ENCODE data around the gene TCF7. TPM values are rescaled to one million over a fixed set of nuclear protein-coding genes. Genes with fewer than 3 reads are reported as not detected.

TCF7 gene
- total and polyA plus RNA-seq, 2 donors (not counting 1 experiment from before 2014, with no cell fraction given) = 3.1 to 3.3 TPM

DNA sequence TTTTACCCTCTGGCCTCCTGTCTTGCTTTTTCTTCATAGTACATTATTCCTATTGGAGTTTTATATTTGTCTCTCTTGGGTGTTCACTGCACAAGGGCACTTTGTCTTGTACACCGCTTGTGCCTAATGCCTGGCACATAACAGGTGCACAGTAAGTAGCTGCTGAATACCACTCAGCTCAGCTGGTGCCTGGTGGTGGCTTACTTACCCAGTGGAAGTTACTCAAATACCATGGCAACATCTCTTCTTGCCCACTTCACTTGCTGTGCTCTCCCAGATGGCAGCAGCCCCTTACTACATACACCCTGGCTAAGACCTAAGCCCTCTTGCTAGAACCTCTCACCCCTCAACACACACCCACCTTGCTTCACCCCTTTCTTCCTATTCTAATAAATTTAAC, 73.6 kb downstream of the TCF7 start:
- H3K4me1 ChIP-seq (ENCODE audit: control insufficient read depth, extremely low read depth, insufficient read depth, low read length) = no peaks in the 10 kb centered on the region
- no peak overlapping the region for H3K9ac ChIP-seq (ENCODE audit: insufficient read depth, low read length)
- no peak overlapping the region for H3K4me3 ChIP-seq (replicated peaks in 1 of 4; ENCODE audit: control extremely low read depth in 1 of 4, insufficient read depth in 1 of 4, low read depth in 3 of 4, low read length in 4 of 4)
- DNase-seq (ENCODE audit: low read depth in 2 of 2) = no peak
- no peaks in the 10 kb centered on the region for H3K36me3 ChIP-seq (ENCODE audit: control insufficient read depth, insufficient read depth, low read length)
- no peaks in the 10 kb centered on the region for H3K79me2 ChIP-seq (ENCODE audit: control insufficient read depth, insufficient read depth, low read length)
- H3K27me3 ChIP-seq (ENCODE audit: control insufficient read depth, insufficient read depth, low read length) = no peaks in the 10 kb centered on the region
- H4K20me1 ChIP-seq (ENCODE audit: control insufficient read depth, extremely low read depth, insufficient read depth, low read length) = no peaks in the 10 kb centered on the region
- H3K9me3 ChIP-seq (ENCODE audit: control insufficient read depth, insufficient read depth, low read depth, low read length) = no peaks in the 10 kb centered on the region
- TF ChIP-seq, protein P1, sequence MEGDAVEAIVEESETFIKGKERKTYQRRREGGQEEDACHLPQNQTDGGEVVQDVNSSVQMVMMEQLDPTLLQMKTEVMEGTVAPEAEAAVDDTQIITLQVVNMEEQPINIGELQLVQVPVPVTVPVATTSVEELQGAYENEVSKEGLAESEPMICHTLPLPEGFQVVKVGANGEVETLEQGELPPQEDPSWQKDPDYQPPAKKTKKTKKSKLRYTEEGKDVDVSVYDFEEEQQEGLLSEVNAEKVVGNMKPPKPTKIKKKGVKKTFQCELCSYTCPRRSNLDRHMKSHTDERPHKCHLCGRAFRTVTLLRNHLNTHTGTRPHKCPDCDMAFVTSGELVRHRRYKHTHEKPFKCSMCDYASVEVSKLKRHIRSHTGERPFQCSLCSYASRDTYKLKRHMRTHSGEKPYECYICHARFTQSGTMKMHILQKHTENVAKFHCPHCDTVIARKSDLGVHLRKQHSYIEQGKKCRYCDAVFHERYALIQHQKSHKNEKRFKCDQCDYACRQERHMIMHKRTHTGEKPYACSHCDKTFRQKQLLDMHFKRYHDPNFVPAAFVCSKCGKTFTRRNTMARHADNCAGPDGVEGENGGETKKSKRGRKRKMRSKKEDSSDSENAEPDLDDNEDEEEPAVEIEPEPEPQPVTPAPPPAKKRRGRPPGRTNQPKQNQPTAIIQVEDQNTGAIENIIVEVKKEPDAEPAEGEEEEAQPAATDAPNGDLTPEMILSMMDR (conservative IDR thresholded peaks at IDR 0.05 in 1 of 2, IDR thresholded peaks at IDR 0.05 in 1 of 2; ENCODE audit: low read depth in 1 of 2, low read length in 2 of 2) = no peak
- no peak for TF ChIP-seq EZH2 (IDR thresholded peaks at IDR 0.05; ENCODE audit: low read length, missing control alignments)
- H3K27ac ChIP-seq (ENCODE audit: insufficient read depth, low read length) = no peak overlapping the region
- no peak overlapping the region for H2AFZ ChIP-seq (ENCODE audit: low read length)
- no peak overlapping the region for H3K4me2 ChIP-seq (ENCODE audit: extremely low read depth, insufficient read depth, low read length)

DNA sequence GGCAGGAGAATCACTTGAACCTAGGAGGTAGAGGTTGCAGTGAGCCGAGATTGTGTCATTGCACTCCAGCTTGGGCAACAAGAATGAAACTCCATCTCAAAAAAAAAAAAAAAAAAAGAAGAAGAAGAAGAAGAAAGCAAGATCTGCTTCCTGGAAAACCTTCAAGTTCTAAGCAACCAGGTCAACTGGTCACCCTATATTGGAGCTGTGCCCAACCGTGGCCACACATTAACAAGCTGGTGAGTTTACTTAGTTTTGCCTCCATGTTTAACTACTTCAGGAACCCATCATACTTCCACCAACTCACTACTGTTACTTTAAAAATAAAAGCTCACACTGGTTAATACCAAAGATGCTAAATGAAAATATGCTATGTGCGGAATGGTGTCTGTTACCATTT, 74.5 kb downstream of the TCF7 start:
- H3K27me3 ChIP-seq (ENCODE audit: control insufficient read depth, insufficient read depth, low read length) = no peaks in the 10 kb centered on the region
- TF ChIP-seq, protein P1 (conservative IDR thresholded peaks at IDR 0.05 in 1 of 2, IDR thresholded peaks at IDR 0.05 in 1 of 2; ENCODE audit: low read depth in 1 of 2, low read length in 2 of 2) = no peak
- TF ChIP-seq EZH2 (IDR thresholded peaks at IDR 0.05; ENCODE audit: low read length, missing control alignments) = no peak
- no peak overlapping the region for H3K4me2 ChIP-seq (ENCODE audit: extremely low read depth, insufficient read depth, low read length)
- H3K79me2 ChIP-seq (ENCODE audit: control insufficient read depth, insufficient read depth, low read length) = no peaks in the 10 kb centered on the region
- no peaks in the 10 kb centered on the region for H3K9me3 ChIP-seq (ENCODE audit: control insufficient read depth, insufficient read depth, low read depth, low read length)
- H3K4me1 ChIP-seq (ENCODE audit: control insufficient read depth, extremely low read depth, insufficient read depth, low read length) = no peaks in the 10 kb centered on the region
- no peak overlapping the region for H2AFZ ChIP-seq (ENCODE audit: low read length)
- H3K27ac ChIP-seq (ENCODE audit: insufficient read depth, low read length) = no peak overlapping the region
- no peaks in the 10 kb centered on the region for H4K20me1 ChIP-seq (ENCODE audit: control insufficient read depth, extremely low read depth, insufficient read depth, low read length)
- no peak for DNase-seq (ENCODE audit: low read depth in 2 of 2)
- no peak overlapping the region for H3K9ac ChIP-seq (ENCODE audit: insufficient read depth, low read length)
- no peaks in the 10 kb centered on the region for H3K36me3 ChIP-seq (ENCODE audit: control insufficient read depth, insufficient read depth, low read length)
- H3K4me3 ChIP-seq (replicated peaks in 1 of 4; ENCODE audit: control extremely low read depth in 1 of 4, insufficient read depth in 1 of 4, low read depth in 3 of 4, low read length in 4 of 4) = no peak overlapping the region

DNA sequence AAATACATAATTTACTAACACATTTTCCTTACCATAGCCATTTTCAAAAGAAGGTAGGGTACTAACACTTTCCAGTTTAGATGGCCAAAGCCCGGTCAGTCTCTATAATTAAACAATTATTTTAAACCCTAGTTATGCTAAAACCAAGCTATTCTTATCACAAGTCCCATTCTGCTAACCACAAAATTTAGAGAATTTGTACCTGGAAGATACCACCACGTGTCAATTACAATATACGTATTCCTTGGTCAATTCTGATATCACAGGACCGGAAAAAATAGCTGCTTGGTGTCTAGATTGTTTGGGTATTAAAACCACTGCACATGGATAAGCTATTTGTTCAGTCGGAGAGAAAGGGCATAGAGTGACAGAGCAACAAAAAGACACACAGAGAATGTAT, 81.2 kb downstream of the TCF7 start:
- no peak overlapping the region for H3K4me2 ChIP-seq (ENCODE audit: extremely low read depth, insufficient read depth, low read length)
- H3K27ac ChIP-seq (ENCODE audit: insufficient read depth, low read length) = no peak overlapping the region
- TF ChIP-seq, protein P1 (conservative IDR thresholded peaks at IDR 0.05 in 1 of 2, IDR thresholded peaks at IDR 0.05 in 1 of 2; ENCODE audit: low read depth in 1 of 2, low read length in 2 of 2) = no peak
- TF ChIP-seq EZH2 (IDR thresholded peaks at IDR 0.05; ENCODE audit: low read length, missing control alignments) = no peak
- peaks cover 4% of the 10 kb centered on the region for H3K79me2 ChIP-seq (ENCODE audit: control insufficient read depth, insufficient read depth, low read length)
- H3K27me3 ChIP-seq (ENCODE audit: control insufficient read depth, insufficient read depth, low read length) = no peaks in the 10 kb centered on the region
- no peak overlapping the region for H3K4me3 ChIP-seq (replicated peaks in 1 of 4; ENCODE audit: control extremely low read depth in 1 of 4, insufficient read depth in 1 of 4, low read depth in 3 of 4, low read length in 4 of 4)
- no peak overlapping the region for H3K9ac ChIP-seq (ENCODE audit: insufficient read depth, low read length)
- H3K9me3 ChIP-seq (ENCODE audit: control insufficient read depth, insufficient read depth, low read depth, low read length) = no peaks in the 10 kb centered on the region
- no peak for DNase-seq (ENCODE audit: low read depth in 2 of 2)
- no peak overlapping the region for H2AFZ ChIP-seq (ENCODE audit: low read length)
- H4K20me1 ChIP-seq (ENCODE audit: control insufficient read depth, extremely low read depth, insufficient read depth, low read length) = no peaks in the 10 kb centered on the region
- no peaks in the 10 kb centered on the region for H3K4me1 ChIP-seq (ENCODE audit: control insufficient read depth, extremely low read depth, insufficient read depth, low read length)
- peaks cover 14% of the 10 kb centered on the region for H3K36me3 ChIP-seq (ENCODE audit: control insufficient read depth, insufficient read depth, low read length)

Other genes with a start within 250 kb of the TCF7 start
- 31.8 and 43.1 TPM in 2 replicates for gene C5orf15, start 146.1 kb upstream of the TCF7 start, total RNA-seq
- gene C5orf15, start 146.1 kb upstream of the TCF7 start, polyA plus RNA-seq = 87.2 and 111 TPM in 2 replicates
- 239 and 281 TPM in 2 replicates for gene VDAC1, start 109.7 kb upstream of the TCF7 start, total RNA-seq
- gene VDAC1, start 109.7 kb upstream of the TCF7 start, polyA plus RNA-seq = 202 and 244 TPM in 2 replicates
- 182 and 259 TPM in 2 replicates for gene SKP1, start 62.3 kb downstream of the TCF7 start, total RNA-seq
- 875 and 985 TPM in 2 replicates for gene SKP1, start 62.3 kb downstream of the TCF7 start, polyA plus RNA-seq
- gene PPP2CA, start 111.4 kb downstream of the TCF7 start, total RNA-seq = 46.2 and 58.6 TPM in 2 replicates
- 191 and 220 TPM in 2 replicates for gene PPP2CA, start 111.4 kb downstream of the TCF7 start, polyA plus RNA-seq

Data from fibroblast of lung (primary cell).